Measurements from ENCODE around the gene PBX3.
"Not testable (repeated sequence)": the region's sequence is repeated elsewhere in the genome, so short reads cannot be mapped to it uniquely, and the experiment has no call there.

PBX3 gene

DNA sequence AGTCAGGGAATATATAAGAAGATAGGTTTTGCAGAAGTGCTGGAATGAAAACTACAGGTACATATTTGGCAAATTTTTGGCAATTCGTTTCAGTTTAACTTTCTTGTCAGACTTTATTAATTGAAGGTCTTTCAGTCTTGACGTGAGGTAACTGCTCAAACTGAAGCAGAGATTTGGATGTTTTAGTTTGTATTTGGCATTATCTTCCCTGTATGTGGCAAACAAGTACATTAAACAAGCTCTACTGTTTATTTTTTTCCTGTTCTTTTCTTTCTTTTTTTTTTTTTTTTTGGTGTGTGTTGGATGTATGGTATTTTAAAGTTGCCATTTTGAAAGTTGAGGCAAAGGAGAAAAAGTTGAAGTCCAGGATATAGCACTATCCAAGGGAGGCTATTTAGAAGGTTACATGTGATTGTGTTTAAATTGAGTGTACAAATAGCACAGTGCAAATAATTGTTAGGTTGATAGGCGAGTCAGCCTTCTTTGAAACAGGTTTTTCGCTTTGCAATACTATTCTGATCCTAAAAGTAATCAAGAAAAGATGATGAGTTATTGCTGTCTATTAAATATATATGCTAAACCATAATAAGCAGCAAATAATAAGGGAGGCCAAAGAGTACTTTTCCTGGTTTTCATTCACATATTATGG lies 2.2 kb downstream of the PBX3 start:
- DNase-seq: no peak

- DNase-seq: no peak
These were observed 2.9 kb downstream of the PBX3 start for GRCh38 chr9:125749951-125750626.

- DNase-seq: no peak
These were observed 3.4 kb downstream of the PBX3 start for GRCh38 chr9:125750627-125751011.

GRCh38 chr9:125752070-125752628 lies 5.0 kb downstream of the PBX3 start:
- DNase-seq: no peak

DNA sequence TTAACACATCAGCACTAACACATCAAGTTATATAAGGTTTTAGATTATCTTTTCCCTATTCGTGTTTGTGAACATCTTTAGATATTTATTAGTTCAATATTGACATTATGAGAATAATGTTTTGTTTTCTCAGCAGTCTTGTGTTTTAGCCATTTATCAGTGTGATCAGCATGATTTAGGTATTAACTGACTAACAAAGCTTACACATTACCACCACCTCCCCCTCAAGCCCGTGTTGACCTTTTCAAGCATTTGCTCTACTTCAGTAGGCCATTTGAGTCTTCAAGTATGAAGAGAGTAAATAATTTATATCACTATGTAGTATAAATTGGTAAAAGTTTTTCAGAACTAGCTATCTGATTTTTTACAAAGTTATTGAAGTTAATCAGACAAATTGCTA lies 6.9 kb downstream of the PBX3 start:
- no peak for DNase-seq

GRCh38 chr9:125755340-125755739 lies 8.2 kb downstream of the PBX3 start:
- DNase-seq: no peak

GRCh38 chr9:125756518-125756917 lies 9.3 kb downstream of the PBX3 start:
- no peak for DNase-seq

DNA sequence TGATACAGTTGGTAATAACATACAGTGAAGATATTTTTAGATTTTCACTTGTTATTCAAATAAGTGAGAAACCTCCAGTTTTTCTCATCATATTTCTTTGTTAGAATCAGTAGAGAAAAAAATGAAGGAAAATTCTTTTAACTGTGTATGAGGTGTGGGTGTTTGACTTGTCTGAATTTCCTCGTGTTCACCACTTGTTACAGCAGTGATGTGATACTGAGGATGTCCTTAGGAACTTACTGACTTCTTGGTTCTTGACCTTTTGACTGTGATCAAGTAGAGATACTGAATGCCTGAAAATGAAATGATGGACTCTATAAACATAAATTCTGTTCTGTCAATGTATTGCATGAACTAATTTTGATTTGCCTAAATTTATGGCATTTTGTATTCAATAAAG lies 10.7 kb downstream of the PBX3 start:
- no peak for DNase-seq

DNA sequence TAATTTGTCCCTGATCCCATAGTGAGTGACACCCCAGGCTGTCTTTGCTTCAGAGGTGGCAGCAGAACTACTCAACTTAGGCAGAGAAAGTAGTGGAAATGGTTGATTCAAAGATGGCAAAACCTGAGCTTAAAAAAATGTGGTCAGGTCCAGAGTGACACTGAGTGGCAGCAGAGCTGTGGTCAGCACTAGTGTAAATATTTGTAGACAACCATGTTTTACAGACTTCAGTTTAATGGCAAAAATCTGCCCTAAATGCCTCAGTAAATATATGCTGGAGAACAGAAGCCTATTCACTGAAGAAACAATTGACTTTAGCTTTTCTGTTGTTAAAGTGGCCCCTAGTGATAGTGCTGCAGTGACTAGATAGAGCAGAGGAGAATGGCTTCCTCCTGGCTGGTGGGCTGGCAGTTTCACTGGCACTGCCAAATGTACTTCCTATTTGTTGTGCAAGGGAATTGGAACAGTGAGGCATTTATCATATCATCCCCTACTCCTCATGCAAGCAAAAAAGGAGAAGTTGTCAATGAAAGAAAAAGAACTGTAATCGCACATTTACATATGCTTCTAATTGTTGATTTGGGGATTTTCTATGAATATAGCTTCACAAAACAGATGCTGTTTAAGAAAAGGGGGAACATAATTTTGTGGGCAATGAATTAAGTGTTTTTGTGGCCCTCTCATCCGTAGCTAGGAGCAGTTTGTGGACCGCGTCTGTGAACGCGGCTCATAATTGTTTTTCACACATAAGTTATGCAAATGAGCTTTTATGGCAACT lies 12.0 kb downstream of the PBX3 start:
- peak; percentile 81 for DNase-seq

DNA sequence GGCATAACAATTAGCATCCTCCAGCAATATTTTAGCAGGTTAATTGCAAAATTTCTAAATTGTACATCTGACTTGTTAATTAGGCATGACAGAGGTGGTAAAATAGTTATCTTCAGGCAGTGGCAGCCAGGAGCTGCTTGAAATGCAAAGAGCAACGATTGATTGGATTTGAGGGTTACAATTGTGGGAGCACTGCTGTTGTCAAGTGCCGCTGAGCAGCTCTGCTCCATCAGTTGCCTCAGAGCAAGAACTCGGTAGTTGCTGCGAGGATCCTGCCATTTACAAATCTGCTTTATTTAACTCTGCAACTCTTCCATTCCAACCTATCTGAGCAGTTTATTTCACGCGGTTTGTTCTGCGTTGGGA lies 12.6 kb downstream of the PBX3 start:
- peak; percentile 34 for DNase-seq

DNA sequence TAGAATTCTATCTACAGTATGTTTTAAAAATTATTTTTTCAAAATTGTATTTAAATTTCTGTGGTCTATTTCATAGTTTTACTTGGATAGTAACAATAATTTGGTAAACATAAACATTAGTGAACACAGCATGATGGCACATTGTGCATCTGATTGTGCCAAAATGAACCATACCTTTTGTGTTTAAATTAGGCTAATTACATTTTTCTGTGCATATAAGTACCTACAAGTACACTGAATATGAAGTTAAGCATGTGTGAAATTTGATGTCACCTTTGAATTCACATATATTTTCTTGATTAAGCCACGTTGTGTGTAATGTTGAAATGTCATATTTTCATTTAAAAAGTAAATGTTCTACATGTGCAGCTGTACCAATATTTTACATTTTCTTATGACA lies 13.4 kb downstream of the PBX3 start:
- DNase-seq: no peak

DNA sequence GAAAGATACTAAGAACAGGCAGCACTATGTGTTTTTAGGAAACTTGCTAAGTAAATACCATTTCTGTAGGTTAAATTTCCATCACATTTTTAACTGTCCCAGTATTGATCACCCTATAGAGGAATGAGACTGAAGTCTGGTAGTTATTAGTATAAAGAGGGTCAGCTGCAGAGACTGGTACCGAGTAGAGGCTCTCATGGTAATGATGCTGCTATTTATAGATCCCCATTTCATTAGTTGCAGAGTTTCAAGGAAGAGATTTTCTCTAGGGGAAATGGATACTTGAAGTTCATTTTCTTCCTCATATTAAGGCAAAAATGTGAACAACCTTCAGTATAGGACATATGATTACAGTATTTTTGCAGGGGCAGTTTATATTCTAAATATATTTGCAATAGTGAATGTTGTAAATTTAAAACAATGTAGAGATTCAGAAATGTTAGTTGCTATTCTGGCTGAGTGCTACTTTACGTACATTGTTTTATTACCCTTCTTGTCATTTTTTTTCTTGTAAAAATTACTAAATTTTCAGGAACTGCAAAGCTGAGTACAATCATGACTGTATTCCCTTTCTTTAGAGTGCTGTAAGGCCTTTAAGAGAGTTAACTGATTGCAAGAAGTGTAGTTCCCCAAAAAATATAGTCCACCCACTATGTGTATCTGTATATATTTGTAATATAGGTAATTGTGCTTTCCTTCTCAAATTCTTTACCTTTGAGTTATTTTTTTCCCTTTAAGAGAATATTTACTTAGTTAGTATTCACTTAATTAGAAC lies 14.7 kb downstream of the PBX3 start:
- no peak for DNase-seq

DNA sequence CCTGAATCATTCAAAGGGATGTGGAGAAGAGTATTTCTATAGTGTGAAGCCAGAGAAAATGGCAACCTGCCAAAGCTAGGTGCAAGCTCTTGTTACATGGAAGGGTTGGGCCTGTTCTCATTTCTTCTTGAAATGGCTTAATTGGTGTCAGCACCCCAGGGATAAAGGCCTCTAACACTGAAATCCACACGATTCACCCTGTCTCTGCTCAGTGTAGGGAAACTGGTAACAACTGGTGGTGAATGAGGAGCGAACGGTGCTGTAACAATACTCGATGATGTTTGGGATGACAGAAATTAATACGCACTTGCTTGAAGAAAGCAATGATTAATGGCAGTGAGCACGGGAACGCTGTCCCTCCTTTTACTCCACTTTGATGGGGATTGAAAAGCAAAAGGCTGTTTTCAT lies 16.2 kb downstream of the PBX3 start:
- peak; percentile 6 for DNase-seq

- no peak for DNase-seq
These were observed 17.0 kb downstream of the PBX3 start for GRCh38 chr9:125764198-125764597.

- no peak for DNase-seq
These were observed 19.5 kb downstream of the PBX3 start for GRCh38 chr9:125766468-125767221.

DNA sequence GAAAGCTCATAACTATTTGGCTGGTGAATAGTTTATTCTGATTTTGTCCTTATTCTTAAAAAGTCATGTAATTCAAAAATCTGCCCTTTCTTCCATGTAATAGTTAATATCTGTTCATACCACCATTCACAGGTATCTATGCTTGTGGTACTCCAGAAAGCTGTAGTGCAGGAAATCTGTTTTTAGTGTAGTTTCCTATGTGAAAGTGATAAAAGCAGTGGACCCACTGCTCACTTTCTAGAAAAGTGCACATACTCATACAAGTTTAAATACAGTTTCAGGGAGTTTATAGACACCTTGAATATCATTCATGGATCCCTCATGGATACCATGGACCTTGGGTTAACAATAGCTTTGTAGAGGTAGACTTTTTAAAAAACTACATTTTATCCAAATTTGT lies 20.2 kb downstream of the PBX3 start:
- DNase-seq: no peak

DNA sequence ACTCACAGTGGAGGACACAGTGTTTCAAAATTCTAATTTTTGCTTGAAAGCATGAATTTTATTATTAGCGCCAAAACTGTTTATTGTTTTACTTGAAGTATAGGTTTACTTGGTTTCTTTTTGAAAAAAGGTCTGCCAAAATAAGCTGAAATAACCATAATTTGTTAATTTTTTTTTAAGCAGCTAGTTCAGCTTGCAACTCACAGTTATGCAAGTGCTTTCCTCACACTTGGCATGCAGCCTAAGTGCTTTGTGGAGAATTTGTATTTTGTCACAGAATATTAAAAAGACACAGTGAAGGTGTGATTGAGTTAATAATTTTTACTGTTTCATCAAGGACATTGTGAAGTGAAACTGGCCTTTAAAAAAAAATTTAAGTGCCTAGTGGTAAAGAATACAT lies 21.6 kb downstream of the PBX3 start:
- no peak for DNase-seq

DNA sequence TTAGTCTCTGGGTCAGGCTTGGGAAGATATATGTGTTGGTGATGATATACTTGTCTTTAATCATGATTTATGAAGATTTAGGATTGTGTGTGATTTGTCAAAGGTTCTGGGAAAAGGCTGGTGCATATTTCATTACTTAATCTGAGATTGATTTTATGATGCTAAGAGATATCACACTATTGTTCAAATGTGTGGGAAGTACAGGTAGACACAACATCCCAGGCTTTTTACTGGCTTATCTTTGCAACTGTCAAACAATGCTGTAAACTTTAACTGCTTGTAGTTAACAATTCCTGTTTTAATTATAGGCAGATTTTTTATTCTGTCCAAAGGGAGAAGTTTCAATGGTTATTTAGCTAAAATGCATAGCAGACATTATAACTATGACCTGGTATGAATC lies 23.9 kb downstream of the PBX3 start:
- no peak for DNase-seq

- no peak for DNase-seq
These were observed 25.6 kb downstream of the PBX3 start for GRCh38 chr9:125772740-125773139.

DNA sequence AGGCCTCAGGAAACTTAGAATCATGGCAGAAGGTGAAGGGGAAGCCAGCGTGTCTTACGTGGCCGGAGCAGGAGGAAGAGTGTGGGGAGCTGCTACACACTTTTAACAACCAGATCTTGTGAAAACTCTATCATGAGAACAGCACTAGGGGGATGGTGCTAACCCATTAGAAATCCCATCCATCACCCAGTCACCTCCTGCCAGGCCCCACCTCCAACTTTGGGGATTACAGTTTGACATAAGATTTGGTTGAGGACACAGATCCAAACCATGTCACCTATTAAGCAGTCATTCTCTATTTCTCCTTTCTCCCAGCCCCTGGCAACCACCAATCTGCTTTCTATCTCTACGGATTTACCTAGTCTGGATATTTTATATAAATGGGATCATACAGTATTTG lies 26.9 kb downstream of the PBX3 start:
- no peak for DNase-seq

- DNase-seq: not testable (repeated sequence)
These were observed 29.6 kb downstream of the PBX3 start for GRCh38 chr9:125776789-125777188.

- not testable (repeated sequence) for DNase-seq
These were observed 31.5 kb downstream of the PBX3 start for GRCh38 chr9:125778538-125779219.

Data from OCI-M1 (cell line).